Neural progenitor cell (in vitro differentiated cells): ENCODE data around the gene CAV2.

Source experiments
- CTCF ChIP-seq: fragments of 200-600 bp; sonication (generic); IDR thresholded peaks from 2 replicates; pipeline ENCODE4 v1.5.1; 2017; ENCODE audit warnings: antibody characterized with exemption, mild to moderate bottlenecking
- EZH2 ChIP-seq: fragments of 200-600 bp; sonication (generic); IDR thresholded peaks from 2 replicates; pipeline ENCODE4 v1.6.1; 2017; ENCODE audit warnings: antibody characterized with exemption, mild to moderate bottlenecking, moderate library complexity

GRCh38 chr7:116494472-116494871 lies 5.1 kb upstream of the CAV2 start:
- TF ChIP-seq EZH2: no peak
- TF ChIP-seq CTCF: no peak
